Endometrium (tissue), 2 donors: Measurements from ENCODE around the gene TTC31.

Source experiments
- FAIRE-seq: peaks from 2 replicates; lab custom pipeline; 2012; peaks lifted over from hg19 to GRCh38; lab: Jason Lieb, UNC
- donor health status: control.
- donor health status: control.

Gene TTC31

GRCh38 chr2:74526649-74527230 is 43.9 kb downstream of the TTC31 start:
- no peak for FAIRE-seq

- FAIRE-seq = no peak
These were observed 44.9 kb downstream of the TTC31 start for GRCh38 chr2:74527741-74528140.

GRCh38 chr2:74528600-74529356 is 45.9 kb downstream of the TTC31 start:
- no peak for FAIRE-seq

- FAIRE-seq = peak; percentile 88
These were observed 46.7 kb downstream of the TTC31 start, which contains the start of the genes AUP1 and HTRA2 for GRCh38 chr2:74529357-74530238. Gene AUP1 (minus strand): TSS chr2:74529706. CDS start chr2:74529629, 77 bp downstream. Gene HTRA2 (plus strand): TSS chr2:74529933. CDS start chr2:74530007, 74 bp downstream.

- no peak for FAIRE-seq
These were observed 47.6 kb downstream of the TTC31 start for GRCh38 chr2:74530239-74531187.

- FAIRE-seq = no peak
These were observed 48.8 kb downstream of the TTC31 start for GRCh38 chr2:74531666-74532065.

GRCh38 chr2:74532222-74532621 is 49.3 kb downstream of the TTC31 start:
- no peak for FAIRE-seq

- no peak for FAIRE-seq
These were observed 50.6 kb downstream of the TTC31 start for GRCh38 chr2:74533464-74533863.

- no peak for FAIRE-seq
These were observed 51.5 kb downstream of the TTC31 start for GRCh38 chr2:74534411-74534810.

GRCh38 chr2:74535440-74535965 is 52.6 kb downstream of the TTC31 start:
- FAIRE-seq = no peak

GRCh38 chr2:74536166-74536950 is 53.5 kb downstream of the TTC31 start:
- FAIRE-seq = no peak

GRCh38 chr2:74537140-74537539 is 54.3 kb downstream of the TTC31 start:
- no peak for FAIRE-seq

GRCh38 chr2:74538881-74539339 is 56.0 kb downstream of the TTC31 start:
- FAIRE-seq = no peak

GRCh38 chr2:74540291-74540690 is 57.4 kb downstream of the TTC31 start:
- FAIRE-seq = no peak

- FAIRE-seq = no peak
These were observed 60.1 kb downstream of the TTC31 start for GRCh38 chr2:74542978-74543377.
